CD1c-positive myeloid dendritic cell (primary cell): ENCODE data around the gene BIRC2.

Source experiments
- DNase-seq: peaks from one replicate; pipeline ENCODE4 v3.0.0-alpha.2; 2016; ENCODE audit errors: extremely low spot score

The BIRC2 gene

DNA sequence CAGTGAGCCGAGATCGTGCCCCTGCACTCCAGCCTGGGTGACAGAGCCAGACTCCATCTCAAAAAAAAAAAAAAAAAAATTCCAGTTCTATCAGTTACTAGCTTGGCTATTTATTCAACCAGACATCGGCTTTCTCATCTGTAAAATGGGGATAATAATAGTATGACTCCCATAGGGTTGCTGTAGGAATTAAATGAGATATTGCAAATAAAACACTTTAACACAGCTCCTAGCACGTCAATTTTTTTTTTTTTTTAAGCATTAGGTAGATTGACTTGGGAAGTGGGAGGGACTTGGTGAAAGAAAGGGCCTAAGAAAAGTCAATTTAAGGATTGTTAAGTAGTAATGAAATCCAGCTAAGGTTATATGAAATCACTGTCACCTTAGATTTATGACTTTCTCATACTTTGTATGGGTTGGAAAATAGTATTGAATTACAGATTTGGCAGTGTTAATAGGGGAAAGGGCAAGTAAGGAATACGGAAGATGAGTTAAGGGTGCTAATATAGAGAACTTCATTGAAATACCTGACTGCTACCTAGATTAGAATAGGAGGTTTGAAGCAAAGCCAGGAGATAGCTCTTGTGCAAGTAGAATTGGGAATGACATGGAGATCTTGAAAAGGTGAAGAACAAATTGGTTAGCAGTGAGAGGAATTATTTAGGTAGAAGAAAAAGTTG, 28.8 kb downstream of the BIRC2 start:
- no peak for DNase-seq

DNA sequence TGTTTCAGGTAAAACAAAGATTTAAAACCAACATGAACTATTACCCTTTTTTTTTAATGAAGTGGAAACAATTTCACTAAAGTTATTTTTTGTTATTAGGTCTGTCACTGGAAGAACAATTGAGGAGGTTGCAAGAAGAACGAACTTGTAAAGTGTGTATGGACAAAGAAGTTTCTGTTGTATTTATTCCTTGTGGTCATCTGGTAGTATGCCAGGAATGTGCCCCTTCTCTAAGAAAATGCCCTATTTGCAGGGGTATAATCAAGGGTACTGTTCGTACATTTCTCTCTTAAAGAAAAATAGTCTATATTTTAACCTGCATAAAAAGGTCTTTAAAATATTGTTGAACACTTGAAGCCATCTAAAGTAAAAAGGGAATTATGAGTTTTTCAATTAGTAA, 30.9 kb downstream of the BIRC2 start:
- DNase-seq = no peak

DNA sequence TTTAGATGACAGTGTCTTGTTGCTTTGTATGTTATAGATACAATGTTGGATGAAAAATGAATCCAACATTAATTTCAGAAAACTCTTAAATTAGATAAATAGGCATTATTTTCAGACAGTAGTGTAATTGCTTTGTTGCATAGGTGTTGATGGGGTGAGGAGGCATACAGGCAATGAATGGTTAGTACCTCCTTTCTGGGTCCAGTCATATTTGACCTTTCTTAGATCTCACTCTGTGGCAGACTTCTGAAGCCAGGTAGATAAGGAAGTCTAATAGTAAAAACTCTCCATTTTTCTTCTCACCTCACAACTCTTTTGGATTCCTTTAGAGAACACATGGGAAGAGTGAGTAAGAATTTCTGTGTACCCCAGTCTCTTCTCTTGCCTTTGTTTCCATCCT, 31.8 kb downstream of the BIRC2 start:
- no peak for DNase-seq

DNA sequence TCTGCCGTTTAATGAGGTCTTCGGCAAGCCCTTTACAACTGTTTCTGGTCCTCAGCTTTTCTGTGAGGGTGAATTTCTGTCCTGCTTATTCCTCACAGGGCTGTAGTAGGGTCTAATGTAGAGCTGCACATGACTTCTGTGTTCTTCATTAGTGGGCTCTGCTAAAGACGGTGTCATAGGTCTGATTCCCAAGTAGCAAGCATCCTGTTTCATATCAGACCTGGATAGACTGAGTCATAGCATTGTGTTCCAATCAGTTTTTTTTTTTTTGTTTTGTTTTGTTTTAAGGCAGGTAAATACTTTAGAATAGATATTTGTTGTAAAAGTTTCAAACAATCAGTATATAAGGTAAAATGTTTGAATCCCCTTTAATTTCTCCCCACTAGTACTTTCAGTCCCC, 35.4 kb downstream of the BIRC2 start:
- DNase-seq = no peak

DNA sequence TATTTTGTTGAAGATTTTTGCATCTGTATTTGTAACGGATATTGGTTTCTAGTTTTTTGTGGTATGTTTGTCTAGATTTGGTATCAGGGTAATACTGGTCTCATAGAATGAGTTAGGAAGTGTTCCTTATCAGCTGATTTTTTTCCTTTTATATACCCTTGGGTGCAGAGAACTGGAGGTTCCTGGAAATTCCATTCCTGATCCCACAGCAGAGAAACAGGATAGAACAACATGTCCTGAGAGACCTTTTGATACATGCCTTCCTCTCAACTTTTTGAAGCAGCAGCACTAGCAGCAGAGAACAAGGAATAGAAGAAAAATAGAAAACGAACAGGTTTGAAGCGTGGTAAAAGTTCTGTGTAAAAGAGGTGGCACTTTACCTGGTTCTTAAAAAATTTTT, 36.8 kb downstream of the BIRC2 start:
- no peak for DNase-seq

DNA sequence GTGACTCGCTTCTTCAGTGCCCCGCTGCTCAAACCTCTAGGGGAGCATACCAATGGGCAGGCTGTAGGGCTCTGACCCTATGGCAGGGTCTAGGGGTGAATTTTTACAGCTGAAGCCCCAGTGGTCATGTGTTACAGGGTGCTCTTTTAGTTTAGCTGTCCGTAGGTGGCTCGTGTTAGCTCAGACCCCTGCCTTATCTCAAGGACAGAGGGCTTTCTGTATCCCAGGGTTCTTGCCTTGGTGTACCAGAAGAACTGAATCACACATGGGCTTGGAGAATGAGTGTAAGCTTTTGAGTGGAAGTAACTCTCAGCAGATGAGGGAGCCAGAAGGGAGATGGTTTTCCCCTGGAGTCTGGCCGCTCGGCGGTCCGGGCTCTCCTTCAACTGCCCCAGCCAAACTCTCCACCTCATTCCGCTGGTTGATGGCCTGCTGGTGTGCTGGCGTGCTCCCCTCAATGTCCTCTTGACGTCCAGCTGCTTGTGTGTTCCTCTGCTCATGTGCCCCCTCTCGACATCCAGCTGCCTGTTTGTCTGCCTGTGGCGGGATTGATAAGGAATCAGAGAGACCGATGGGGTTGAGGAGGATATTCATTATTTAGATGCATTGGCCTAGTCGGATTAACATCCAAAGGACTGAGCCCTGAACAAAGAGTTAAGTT, 37.5 kb downstream of the BIRC2 start:
- DNase-seq = no peak

DNA sequence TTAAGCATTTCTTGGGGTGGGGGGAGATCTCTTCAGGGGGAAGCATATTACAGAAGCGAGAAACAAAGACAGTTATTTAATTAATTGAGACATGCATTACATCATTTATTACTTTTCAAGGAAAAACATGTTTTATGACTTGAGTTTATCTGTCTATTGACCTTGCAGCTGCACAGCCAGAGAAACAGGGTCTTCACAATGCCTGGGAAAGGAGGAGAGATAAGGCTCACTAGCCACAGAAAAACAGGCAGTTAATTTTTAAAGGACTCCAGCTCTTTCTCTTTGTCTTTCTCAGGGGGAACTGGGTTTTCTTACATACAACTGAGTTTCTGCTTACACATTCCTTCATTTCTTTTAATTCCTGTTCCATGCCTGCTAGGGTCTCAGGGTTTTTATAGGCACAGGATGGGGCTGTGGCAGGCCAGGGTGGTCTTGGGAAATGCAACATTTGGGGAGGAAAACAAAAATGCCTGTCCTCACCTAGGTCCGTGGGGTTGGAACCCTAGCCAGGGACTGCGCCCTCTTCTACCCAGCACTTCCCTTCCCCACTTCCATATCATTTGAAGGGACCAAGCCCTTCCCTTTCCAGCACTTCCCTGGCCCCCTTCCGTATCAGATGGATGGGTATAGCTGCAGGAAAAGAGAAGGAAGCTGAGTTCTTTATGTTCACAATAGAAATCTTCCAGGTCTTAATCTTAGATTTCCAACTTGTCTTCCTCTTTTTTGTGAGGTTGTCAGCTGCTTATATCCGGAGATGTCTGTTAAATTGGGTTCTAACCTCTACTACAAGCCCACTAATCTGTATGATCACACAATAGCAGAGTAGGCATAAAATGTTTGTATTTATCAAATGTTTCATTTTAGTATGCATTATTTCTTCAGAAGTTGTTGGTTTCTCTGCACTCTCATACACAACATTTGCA, 38.3 kb downstream of the BIRC2 start:
- no peak for DNase-seq

DNA sequence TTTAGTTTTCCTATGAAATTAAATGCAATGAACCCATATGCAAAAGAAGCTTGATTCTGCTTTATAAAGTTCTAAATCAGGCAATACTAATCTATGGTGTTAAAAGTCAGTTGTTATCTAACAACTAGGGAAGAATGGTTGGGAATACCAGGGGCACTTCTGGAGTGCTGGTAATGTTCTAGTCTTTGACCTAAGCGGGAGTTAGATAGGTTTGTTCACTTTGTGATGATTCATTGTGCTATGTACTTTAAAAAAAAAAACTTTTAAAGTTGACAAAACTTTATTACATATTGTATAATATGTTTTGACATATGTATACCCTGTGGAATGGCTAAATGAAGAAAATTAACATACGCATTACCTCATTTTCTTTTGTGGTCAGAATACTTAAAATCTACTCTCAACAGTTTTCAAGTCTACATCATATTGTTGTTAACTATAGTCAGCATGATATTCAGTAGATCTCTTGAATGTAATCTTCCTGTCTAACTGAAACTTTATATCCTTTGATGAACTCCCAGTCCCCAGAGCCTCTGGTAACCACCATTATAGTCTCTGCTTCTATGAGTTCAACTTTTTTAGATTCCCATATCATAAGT, 39.2 kb downstream of the BIRC2 start:
- DNase-seq = no peak

DNA sequence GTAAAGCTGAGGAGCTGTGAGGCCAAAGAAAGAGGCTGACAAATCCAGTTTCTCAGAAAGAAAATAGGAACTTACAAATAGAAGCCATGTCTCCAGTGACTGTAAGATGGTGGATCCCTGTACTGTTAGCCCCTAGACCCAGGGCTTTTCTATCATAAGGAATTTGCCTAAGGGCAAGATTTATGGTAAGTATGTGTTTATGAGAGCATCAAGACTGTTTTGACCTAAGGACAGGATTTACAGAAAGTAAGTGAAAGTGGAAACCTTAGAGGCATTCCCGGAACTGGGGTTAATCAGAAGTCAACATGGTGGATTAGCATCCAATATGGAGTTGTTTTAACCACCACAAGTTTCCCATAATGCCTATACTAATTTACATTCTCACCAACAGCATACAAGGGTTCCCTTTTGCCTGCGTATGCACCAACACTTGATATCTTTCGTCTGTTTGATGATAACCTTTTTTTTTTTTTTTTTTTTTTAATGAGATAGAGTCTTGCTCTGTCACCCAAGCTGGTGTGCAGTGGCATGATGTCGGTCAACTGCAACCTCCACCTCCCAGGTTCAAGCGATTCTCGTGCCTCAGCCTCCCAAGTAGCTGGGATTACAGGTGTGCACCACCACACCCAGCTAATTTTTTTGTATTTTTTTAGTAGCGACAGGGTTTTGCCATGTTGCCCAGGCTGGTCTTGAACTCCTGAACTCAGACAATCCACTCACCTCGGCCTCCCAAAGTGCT, 40.2 kb downstream of the BIRC2 start:
- no peak for DNase-seq

DNA sequence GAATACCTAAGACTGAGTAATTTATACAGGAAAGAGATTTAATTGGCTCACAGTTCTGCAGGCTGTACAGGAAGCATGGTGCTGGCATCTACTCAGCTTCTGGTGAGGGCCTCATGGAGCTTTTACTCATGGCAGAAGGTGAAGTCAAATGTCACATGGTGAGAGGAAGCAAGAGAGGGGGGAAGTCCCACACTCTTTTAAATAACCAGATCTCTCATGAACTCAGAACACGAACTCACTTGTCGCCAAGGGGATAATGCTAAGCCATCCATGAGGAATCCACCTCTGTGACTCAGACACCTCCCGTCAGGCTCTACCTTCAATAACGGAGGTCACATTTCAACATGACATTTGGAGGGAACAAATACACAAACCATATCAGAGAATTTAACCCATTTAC, 42.2 kb downstream of the BIRC2 start:
- no peak for DNase-seq

DNA sequence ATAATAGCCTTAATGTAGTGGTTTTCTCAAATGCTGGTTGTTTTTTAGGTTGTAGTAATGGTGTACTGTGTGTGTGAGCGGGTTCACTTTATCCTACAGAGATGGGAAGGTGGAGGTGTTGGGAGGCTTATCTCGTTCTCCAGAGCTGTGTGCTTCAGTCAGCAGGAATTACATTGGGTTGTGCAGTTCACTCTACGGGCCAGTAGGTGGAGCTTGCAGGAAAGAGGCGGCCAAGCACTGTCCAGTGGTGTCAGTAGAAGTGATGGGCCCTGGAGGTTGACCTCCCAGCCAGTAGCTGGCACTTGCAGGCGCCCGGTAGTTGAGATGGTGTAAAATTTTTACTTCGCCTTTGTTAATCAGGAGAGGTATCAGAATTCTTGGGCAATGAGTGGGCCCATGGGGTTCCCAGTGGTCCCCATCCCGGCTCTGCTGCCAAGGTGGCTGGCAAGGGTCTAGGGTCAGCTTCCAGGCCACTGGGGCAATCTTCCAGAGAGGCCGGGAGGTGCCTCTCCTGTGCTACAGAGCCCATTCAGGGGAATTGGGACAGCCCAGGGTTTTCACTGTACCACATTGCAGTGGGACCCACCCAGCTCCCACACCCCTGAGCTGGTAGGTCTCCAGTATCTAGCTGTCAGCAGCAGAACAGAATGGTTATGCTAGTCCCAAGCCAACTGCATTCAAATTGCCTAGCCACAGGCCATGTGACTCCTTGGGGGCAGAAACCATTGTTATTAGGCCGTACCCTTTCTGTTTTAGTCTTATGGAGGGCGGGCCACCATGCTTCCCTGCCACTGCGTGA, 43.9 kb downstream of the BIRC2 start:
- peak; percentile 70 for DNase-seq

DNA sequence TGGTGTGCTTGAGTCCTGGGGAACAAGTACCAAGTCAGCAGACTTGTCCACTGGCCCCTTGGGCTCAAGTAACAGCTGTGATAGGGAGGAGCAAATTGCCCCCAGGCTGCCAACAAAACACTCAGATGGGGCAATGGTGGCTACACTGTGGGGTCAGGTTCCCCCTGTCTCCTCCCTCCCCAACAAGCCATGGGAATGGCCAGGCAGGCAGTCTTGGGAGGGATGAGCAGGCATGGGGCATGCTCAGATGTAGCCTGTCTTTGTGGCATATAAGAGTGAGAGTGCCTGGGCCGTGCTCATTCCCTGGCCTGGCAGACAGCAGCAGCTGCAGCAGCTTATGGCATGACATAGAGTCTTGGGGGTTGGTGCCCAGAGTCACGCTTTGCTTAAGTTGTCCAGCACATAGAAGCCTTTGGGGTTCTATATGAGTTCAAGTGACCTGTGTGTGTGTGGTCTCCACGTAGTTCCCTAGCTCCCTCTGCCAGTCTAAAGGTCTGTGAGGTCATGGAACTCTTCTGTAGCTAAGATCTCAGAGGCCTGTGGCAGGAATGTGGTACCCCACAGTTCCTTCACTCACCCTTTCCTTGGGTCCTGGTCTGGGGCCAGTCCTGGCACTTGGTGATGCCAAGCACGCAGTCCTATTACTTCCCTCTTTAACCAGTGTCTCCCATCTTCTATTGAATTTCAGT, 44.7 kb downstream of the BIRC2 start:
- DNase-seq = no peak

DNA sequence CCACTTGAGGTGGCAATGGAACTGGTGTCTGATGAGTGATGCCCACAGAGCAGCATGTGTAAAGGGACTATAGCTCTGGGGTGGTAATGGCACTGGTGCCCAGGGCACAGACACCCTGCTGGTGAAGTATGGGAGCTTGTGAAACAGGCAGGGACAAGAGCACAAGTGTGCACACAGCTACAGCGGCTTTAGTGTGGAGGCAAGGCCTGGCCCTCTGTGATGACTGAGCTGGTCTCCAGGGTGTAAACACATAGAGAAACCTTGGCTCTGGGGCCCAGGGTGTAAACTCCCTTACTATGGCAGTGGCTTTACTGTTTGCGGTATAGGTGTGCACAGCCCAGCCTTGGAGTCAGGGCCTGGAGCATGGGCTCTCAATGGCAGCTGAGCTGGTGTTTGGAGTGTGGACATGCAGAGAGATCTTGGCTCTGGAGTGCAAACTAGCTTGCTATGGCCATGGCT, 46.3 kb downstream of the BIRC2 start:
- DNase-seq = no peak

DNA sequence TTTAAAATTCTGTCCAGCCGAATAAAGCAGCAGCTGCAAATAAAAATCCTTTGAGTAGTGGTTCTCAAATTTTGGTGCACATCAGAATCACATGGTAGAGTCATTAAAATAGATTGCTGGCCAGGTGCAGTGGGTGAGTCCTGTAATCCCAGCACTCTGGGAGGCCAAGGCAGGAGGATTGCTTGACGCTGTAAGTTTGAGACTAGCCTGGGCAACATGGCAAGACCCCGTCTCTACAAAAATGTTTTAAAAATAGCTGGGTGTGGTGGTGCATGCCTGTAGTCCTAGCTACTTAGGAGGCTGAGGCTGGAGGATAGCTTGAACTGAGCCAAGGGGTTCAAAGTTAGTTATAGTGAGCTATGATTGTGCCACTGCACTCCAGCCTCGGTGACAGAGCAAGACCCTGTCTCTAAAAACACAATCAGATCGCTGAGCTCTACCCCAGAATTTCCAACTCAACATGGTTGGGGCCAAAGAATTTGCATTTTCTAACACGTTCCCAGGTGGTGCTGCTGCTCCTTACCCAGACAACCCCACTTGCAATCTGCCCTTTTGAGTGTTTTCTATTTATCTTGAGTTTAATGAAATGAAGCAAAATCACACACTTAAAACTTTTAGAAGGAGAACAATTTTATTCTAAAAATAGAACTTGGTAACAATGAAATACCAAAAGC, 48.8 kb downstream of the BIRC2 start:
- DNase-seq = no peak

DNA sequence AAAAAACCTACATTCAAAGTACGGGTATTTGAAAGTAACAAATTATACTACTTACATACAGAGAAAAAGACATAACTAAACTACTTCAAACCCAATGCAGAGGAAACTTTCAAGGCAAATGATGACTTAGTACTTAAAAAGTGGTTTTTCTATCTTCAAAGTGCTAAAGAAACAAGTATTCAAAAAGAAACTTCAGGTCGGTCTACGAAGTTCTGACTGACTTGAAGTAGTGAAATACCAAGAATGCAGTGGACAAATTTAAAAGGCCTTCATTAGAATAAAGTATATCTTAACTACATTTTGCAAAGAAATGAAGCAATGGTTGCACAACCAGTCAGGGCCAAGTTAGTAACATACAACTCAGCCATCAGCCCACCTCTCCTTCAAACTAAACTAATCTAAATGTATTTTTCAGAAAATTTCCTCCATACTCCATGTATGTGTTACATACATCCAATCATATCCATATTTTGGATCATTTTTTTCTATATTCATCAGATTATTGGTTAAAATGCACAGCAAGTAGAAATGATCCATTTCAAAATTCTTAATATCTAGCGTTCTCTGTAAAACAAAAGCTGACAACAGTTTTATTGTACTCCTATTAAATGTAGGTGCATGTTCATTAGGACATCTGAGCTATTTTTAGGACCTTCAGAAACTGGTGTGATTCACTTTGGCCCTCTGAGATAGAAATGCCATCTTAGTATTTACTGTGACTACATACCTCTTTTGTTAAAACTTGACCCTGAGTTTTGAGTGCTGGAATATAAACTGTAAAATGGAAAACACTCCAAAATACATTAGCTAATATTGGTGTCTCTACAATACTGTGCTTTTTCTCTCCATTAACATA, 49.9 kb downstream of the BIRC2 start:
- DNase-seq = no peak

DNA sequence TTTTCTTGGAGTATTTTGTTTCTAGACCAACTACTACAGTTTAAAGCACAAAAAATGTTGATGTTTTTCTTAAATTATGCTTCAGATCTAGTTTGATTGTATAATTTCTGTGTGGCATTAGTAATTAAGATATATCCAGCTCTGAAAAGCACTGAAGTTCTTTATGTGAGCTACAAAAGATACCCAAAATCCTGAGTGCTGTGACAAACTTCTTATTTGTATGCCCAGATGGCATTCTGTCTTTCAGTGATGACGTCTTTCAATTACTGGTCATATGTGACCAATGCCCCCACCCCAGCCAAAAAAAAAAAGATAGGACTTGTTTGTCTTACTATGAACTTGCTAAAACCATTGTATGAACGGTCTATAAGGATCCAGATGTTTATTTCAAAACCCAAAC, 51.3 kb downstream of the BIRC2 start:
- no peak for DNase-seq

DNA sequence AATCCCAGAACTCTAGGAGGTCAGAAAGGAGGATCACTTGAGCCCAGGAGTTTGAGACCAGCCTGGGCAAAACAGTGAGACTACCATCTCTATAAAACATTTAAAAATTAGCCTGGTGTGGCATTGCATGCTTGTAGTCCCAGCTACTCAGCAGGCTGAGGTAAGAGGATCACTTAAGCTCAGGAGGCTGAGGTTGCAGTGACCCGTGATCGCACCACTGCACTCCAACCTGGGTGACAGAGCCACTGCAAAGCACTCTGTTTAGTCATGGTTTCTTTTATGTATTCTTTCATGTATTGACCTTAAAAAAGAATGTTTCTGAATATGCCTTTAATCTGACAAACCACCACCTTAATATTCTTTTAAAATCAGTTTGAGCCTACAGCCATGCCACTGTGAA, 52.2 kb downstream of the BIRC2 start:
- DNase-seq = no peak

DNA sequence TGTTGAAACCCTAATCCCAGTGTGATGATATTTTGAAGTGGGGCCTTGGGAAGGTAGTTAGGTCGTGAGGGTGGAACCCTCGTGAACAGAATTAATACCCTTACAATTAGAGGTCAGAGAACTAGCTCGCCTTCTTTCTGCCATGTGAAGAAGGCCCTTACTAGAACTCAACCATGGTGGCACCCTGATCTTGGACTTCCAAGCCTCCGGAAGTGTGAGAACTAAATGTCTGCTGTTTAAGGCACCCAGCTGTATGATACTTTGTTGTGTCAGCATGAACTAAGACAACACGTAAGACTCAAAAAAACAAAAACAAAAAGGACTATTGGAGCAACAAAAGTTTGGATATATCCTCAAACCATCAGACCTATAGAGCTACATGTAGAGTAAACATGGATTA, 53.6 kb downstream of the BIRC2 start:
- no peak for DNase-seq

DNA sequence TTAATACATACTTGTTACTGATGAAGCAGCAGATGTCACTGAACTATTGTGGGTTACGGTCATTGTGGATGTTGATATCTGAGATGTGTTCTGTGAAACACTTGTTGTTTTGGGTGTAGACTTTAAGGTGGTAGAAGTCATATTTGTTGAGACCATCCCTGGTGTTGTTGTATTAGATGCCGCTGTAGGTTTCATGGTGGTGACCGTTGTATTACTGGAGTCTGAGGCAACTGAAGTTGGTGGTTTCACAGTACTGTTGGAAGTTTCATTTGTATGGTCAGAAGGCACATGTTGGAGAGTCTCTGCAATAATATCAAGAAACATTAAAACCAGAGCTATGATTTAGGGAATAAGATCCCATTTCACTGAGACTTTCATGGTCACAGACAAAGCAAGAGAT, 54.9 kb downstream of the BIRC2 start:
- no peak for DNase-seq
